GM23338 (cell line): ENCODE data around the gene TDO2. TPM values are rescaled to one million over a fixed set of nuclear protein-coding genes. Genes with fewer than 3 reads are reported as not detected.

Experiments used
- ATAC-seq: fragments of 200-7000 bp; cut with Tn5 transposase; 3 replicates; pipeline ENCODE4 v1.9.1; 2020
- DNase-seq: peaks from one replicate; pipeline ENCODE4 v3.0.0-alpha.2; 2015; ENCODE audit warnings: low spot score
- H2AFZ ChIP-seq: fragments of 200-600 bp; sonication (generic); 2 replicates; pipeline ENCODE4 v1.8.0; 2016; ENCODE audit warnings: antibody characterized with exemption, mild to moderate bottlenecking, moderate library complexity
- H3F3A ChIP-seq: fragments of 200-600 bp; sonication (generic); replicated peaks from 2 replicates; pipeline ENCODE4 v1.8.0; 2017; ENCODE audit warnings: antibody characterized with exemption, mixed run types, low read depth
- H3K27ac ChIP-seq: fragments of 200-600 bp; sonication (generic); 2 replicates; pipeline ENCODE4 v1.6.1; 2016; ENCODE audit warnings: low read depth
- H3K27me3 ChIP-seq: fragments of 200-600 bp; sonication (generic); 2 replicates; pipeline ENCODE4 v1.8.0; 2016; ENCODE audit warnings: mild to moderate bottlenecking, mixed run types, moderate library complexity; ENCODE audit not compliant: insufficient read depth
- H3K36me3 ChIP-seq: fragments of 200-600 bp; sonication (generic); 2 replicates; pipeline ENCODE4 v1.8.0; 2016; ENCODE audit warnings: mild to moderate bottlenecking; ENCODE audit not compliant: insufficient read depth
- H3K4me1 ChIP-seq: fragments of 200-600 bp; sonication (generic); 2 replicates; pipeline ENCODE4 v1.8.0; 2016; ENCODE audit warnings: mild to moderate bottlenecking, moderate library complexity; ENCODE audit not compliant: insufficient read depth
- H3K4me2 ChIP-seq: fragments of 200-600 bp; sonication (generic); 2 replicates; pipeline ENCODE4 v1.7.1; 2017; ENCODE audit warnings: mixed run types
- H3K4me3 ChIP-seq: fragments of 200-600 bp; sonication (generic); 2 replicates; pipeline ENCODE4 v1.6.1; 2016; ENCODE audit warnings: mixed run types
- H3K79me2 ChIP-seq: fragments of 200-600 bp; sonication (generic); replicated peaks from 2 replicates; pipeline ENCODE4 v1.8.0; 2017; ENCODE audit warnings: mild to moderate bottlenecking; ENCODE audit not compliant: insufficient read depth
- H3K9me2 ChIP-seq: fragments of 200-600 bp; sonication (generic); 2 replicates; pipeline ENCODE4 v1.8.0; 2017; ENCODE audit not compliant: insufficient read depth
- H4K20me1 ChIP-seq: fragments of 200-600 bp; sonication (generic); replicated peaks from 2 replicates; pipeline ENCODE4 v1.8.0; 2017; ENCODE audit warnings: mild to moderate bottlenecking; ENCODE audit not compliant: insufficient read depth
- H3K27ac Mint-ChIP-seq: 2 replicates; pipeline ENCODE4 v1.8.0; 2020; ENCODE audit warnings: inconsistent platforms, mild to moderate bottlenecking, moderate library complexity, mixed read lengths
- H3K27me3 Mint-ChIP-seq: 3 replicates; pipeline ENCODE4 v1.8.0; 2022; ENCODE audit warnings: low read depth, mild to moderate bottlenecking, moderate library complexity, mixed read lengths, inconsistent platforms; ENCODE audit not compliant: insufficient read depth, poor library complexity
- H3K36me3 Mint-ChIP-seq: 3 replicates; pipeline ENCODE4 v1.8.0; 2021; ENCODE audit warnings: low read depth, mild to moderate bottlenecking, inconsistent platforms, moderate library complexity, mixed read lengths
- H3K4me1 Mint-ChIP-seq: 3 replicates; pipeline ENCODE4 v1.8.0; 2020; ENCODE audit warnings: mild to moderate bottlenecking, inconsistent platforms, mixed read lengths
- H3K4me3 Mint-ChIP-seq: 3 replicates; pipeline ENCODE4 v1.8.0; 2021; ENCODE audit warnings: moderate library complexity, mild to moderate bottlenecking, inconsistent platforms, mixed read lengths
- H3K9me3 Mint-ChIP-seq: 3 replicates; pipeline ENCODE4 v1.8.0; 2020; ENCODE audit warnings: moderate library complexity, mild to moderate bottlenecking, inconsistent platforms, mixed read lengths
- CREB1 ChIP-seq: fragments of 250-450 bp; sonication (Bioruptor Pico); IDR thresholded peaks from 2 replicates; pipeline ENCODE4 v1.5.0; 2020; ENCODE audit warnings: low read depth, mild to moderate bottlenecking, moderate library complexity
- CTCF ChIP-seq, 2 experiments: fragments of 200-600 bp in 1 of 2; sonication (generic) in 1 of 2; conservative IDR thresholded peaks; 2 replicates each; pipeline versions ENCODE4 v1.5.1 to v1.6.1; 2016 to 2017; ENCODE audit warnings: antibody characterized with exemption in 2 of 2, low read depth in 2 of 2, mild to moderate bottlenecking in 2 of 2, moderate library complexity in 1 of 2
- ETS1 ChIP-seq: IDR thresholded peaks from 2 replicates; pipeline ENCODE4 v1.6.1; 2016; ENCODE audit warnings: antibody characterized with exemption
- EZH2 ChIP-seq: fragments of 200-600 bp; sonication (generic); IDR thresholded peaks from one replicate; pipeline ENCODE4 v1.8.0; 2017; ENCODE audit warnings: antibody characterized with exemption, mild to moderate bottlenecking, low read depth; ENCODE audit not compliant: unreplicated experiment
- EZH2phosphoT487 ChIP-seq: fragments of 200-600 bp; sonication (generic); IDR thresholded peaks from one replicate; pipeline ENCODE4 v1.8.1; 2018; ENCODE audit warnings: antibody characterized with exemption; ENCODE audit not compliant: unreplicated experiment
- JUNB ChIP-seq: IDR thresholded peaks from one replicate; pipeline ENCODE4 v1.6.1; 2016; ENCODE audit warnings: antibody characterized with exemption; ENCODE audit not compliant: unreplicated experiment
- NANOG ChIP-seq: IDR thresholded peaks from 2 replicates; pipeline ENCODE4 v1.6.1; 2016; ENCODE audit warnings: antibody characterized with exemption, borderline replicate concordance
- POLR2AphosphoS5 ChIP-seq: IDR thresholded peaks from 2 replicates; pipeline ENCODE4 v1.6.1; 2016; ENCODE audit warnings: antibody characterized with exemption, low read depth
- STAT1 ChIP-seq: IDR thresholded peaks from one replicate; pipeline ENCODE4 v1.6.1; 2016; ENCODE audit warnings: antibody characterized with exemption; ENCODE audit not compliant: unreplicated experiment
- ZNF114 ChIP-seq: fragments of 250-450 bp; sonication (Bioruptor Pico); IDR thresholded peaks from 2 replicates; pipeline ENCODE4 v1.5.0; 2020; ENCODE audit warnings: mild to moderate bottlenecking, moderate library complexity
- ZNF462 ChIP-seq: fragments of 250-450 bp; sonication (Bioruptor Pico); IDR thresholded peaks from 2 replicates; pipeline ENCODE4 v1.5.0; 2020; ENCODE audit warnings: mild to moderate bottlenecking, moderate library complexity
- polyA plus RNA-seq: library from polyadenylated mRNA; unstranded; fragments of >200 nt; fragmentation: Nextera tagmentation; extraction: Ambion mirVana; gene quantifications from 2 replicates; pipeline ENCODE4 v1.2.1, GENCODE V29; 2016
- total RNA-seq: library from RNA; depleted of rRNA; stranded (reverse); fragments of >200 nt; shearing (Covaris generic); gene quantifications from 2 replicates; pipeline ENCODE4 v1.2.3, GENCODE V29; 2014

The TDO2 gene
- total and polyA plus RNA-seq, 2 experiments from 2014 or later, result 0.10 TPM; not detected in 1

- TF ChIP-seq CTCF (conservative IDR thresholded peaks at IDR 0.05; ENCODE audit: low read depth in 2 of 2) (no peak), CREB1 (no peak)
Measured at GRCh38 chr4:155855897-155856296, 47.6 kb upstream of the TDO2 start (continued).

- Mint-ChIP-seq H3K4me3 (no peak within 1 kb of the TSS), H3K27ac (no peak within 1 kb of the TSS), H3K36me3 (peaks cover 15% of the 10 kb centered on the region), H3K9me3 (peaks cover 25% of the 10 kb centered on the region), H3K27me3 (no peaks in the 10 kb centered on the region), H3K4me1 (no peaks in the 10 kb centered on the region)
- no peaks in the 10 kb centered on the region for H3K79me2 ChIP-seq
- H3F3A ChIP-seq, result no peaks in the 10 kb centered on the region
- H2AFZ ChIP-seq, result no peak within 1 kb of the TSS
- no peak within 1 kb of the TSS for H3K4me2 ChIP-seq
- DNase-seq (no peak), ATAC-seq (no peak)
- peaks cover 6% of the 10 kb centered on the region; the same call in 1 of the 2 replicates for H3K36me3 ChIP-seq
- H3K27ac ChIP-seq, result no peak within 1 kb of the TSS
- H3K9me2 ChIP-seq, result 0 out of 2 replicates have a peak, but pooled peaks cover 3% of the 10 kb centered on the region
- no peaks in the 10 kb centered on the region for H4K20me1 ChIP-seq
- no peaks in the 10 kb centered on the region for H3K4me1 ChIP-seq
- H3K27me3 ChIP-seq, result no peaks in the 10 kb centered on the region
- H3K4me3 ChIP-seq, result no peak within 1 kb of the TSS
- TF ChIP-seq EZH2phosphoT487 (no peak), JUNB (no peak), STAT1 (no peak), POLR2AphosphoS5 (no peak), NANOG (no peak), ETS1 (no peak), ZNF462 (no peak), EZH2 (no peak), ZNF114 (CRISPR knock-in tag) (no peak), CTCF (conservative IDR thresholded peaks at IDR 0.05; ENCODE audit: low read depth in 2 of 2) (no peak)
Measured at GRCh38 chr4:155866177-155866576, 37.3 kb upstream of the TDO2 start, which contains the start of gene ASIC5. Gene ASIC5 (minus strand): TSS chr4:155866277. CDS start chr4:155866226, 51 bp downstream.
